WERI-Rb-1 (cell line): ENCODE data around the gene ADAMTS15.
A peak's percentile ranks its signal among the peaks of the same experiment; 100 is the strongest.

ENCODE experiments used
- DNase-seq: peaks from one replicate; pipeline ENCODE4 v3.0.0-alpha.2; 2020
- H3K27ac ChIP-seq: fragments of 250-450 bp; sonication (Bioruptor Pico); 2 replicates; pipeline ENCODE4 v1.5.1; 2020; ENCODE audit warnings: mild to moderate bottlenecking, moderate library complexity
- H3K27me3 ChIP-seq: fragments of 250-450 bp; sonication (Bioruptor Pico); 2 replicates; pipeline ENCODE4 v1.5.1; 2021; ENCODE audit warnings: mild to moderate bottlenecking, low read depth, moderate library complexity; ENCODE audit not compliant: insufficient read depth, severe bottlenecking
- H3K36me3 ChIP-seq: fragments of 250-450 bp; sonication (Bioruptor Pico); 2 replicates; pipeline ENCODE4 v1.5.1; 2020; ENCODE audit warnings: mild to moderate bottlenecking, moderate library complexity
- H3K4me3 ChIP-seq: 2 replicates; pipeline ENCODE4 v1.5.1; 2011; ENCODE audit warnings: low read depth, mild to moderate bottlenecking, control low read depth, low read length
- H3K9me3 ChIP-seq: fragments of 250-450 bp; sonication (Bioruptor Pico); 2 replicates; pipeline ENCODE4 v1.5.1; 2021; ENCODE audit warnings: mild to moderate bottlenecking, moderate library complexity; ENCODE audit not compliant: severe bottlenecking
- CTCF ChIP-seq: IDR thresholded peaks from 2 replicates; pipeline ENCODE4 v1.5.1; 2011; ENCODE audit warnings: low read depth, mild to moderate bottlenecking, control low read depth, inconsistent platforms, low read length

The ADAMTS15 gene

GRCh38 chr11:130512662-130513061 is 64.2 kb downstream of the ADAMTS15 start:
- no peaks in the 10 kb centered on the region for H3K36me3 ChIP-seq
- peaks cover 4% of the 10 kb centered on the region for H3K9me3 ChIP-seq
- H3K4me3 ChIP-seq = no peak overlapping the region
- no peak for TF ChIP-seq CTCF
- DNase-seq = peak; percentile 32
- peak overlapping the region; percentile 59 for H3K27ac ChIP-seq
- H3K27me3 ChIP-seq = no peaks in the 10 kb centered on the region

- H3K27ac ChIP-seq = peak overlapping the region; percentile 77
- H3K27me3 ChIP-seq = no peaks in the 10 kb centered on the region
- H3K9me3 ChIP-seq = no peaks in the 10 kb centered on the region
- no peaks in the 10 kb centered on the region for H3K36me3 ChIP-seq
- DNase-seq = peak; percentile 95
- TF ChIP-seq CTCF = no peak
- no peak overlapping the region for H3K4me3 ChIP-seq
These were observed 64.7 kb downstream of the ADAMTS15 start for GRCh38 chr11:130513132-130513531.

- no peak for TF ChIP-seq CTCF
- no peak overlapping the region for H3K4me3 ChIP-seq
- DNase-seq = no peak
- H3K27me3 ChIP-seq = no peaks in the 10 kb centered on the region
- no peaks in the 10 kb centered on the region for H3K36me3 ChIP-seq
- H3K27ac ChIP-seq = peak overlapping the region; percentile 77; the same call in 1 of the 2 replicates
- H3K9me3 ChIP-seq = no peaks in the 10 kb centered on the region
These were observed 65.9 kb downstream of the ADAMTS15 start for GRCh38 chr11:130514316-130514715.

- Histone ChIP-seq H3K27me3 (no peaks in the 10 kb centered on the region), H3K4me3 (no peak overlapping the region), H3K36me3 (no peaks in the 10 kb centered on the region), H3K9me3 (no peaks in the 10 kb centered on the region), H3K27ac (no peak overlapping the region)
- DNase-seq = peak; percentile 55
- no peak for TF ChIP-seq CTCF
These were observed 66.4 kb downstream of the ADAMTS15 start for GRCh38 chr11:130514851-130515250.

GRCh38 chr11:130515829-130516553 is 67.5 kb downstream of the ADAMTS15 start:
- H3K27me3 ChIP-seq = no peaks in the 10 kb centered on the region
- no peak for TF ChIP-seq CTCF

More at GRCh38 chr11:130515829-130516553, 67.5 kb downstream of the ADAMTS15 start:
- Histone ChIP-seq H3K27ac (no peak overlapping the region), H3K4me3 (no peak overlapping the region), H3K9me3 (no peaks in the 10 kb centered on the region), H3K36me3 (no peaks in the 10 kb centered on the region)
- no peak for DNase-seq
